SK-N-SH treated with all-trans-retinoic acid at 6 μM for 48 hours (cell line): ENCODE data around the gene SMTN.

Source experiments
- RARB ChIP-seq: fragments of 250-450 bp; sonication (Bioruptor Pico); IDR thresholded peaks from 2 replicates; pipeline ENCODE4 v1.8.0; 2021; ENCODE audit warnings: mild to moderate bottlenecking, moderate library complexity
- TCF4 ChIP-seq: fragments of 250-450 bp; sonication (Bioruptor Pico); IDR thresholded peaks from 2 replicates; pipeline ENCODE4 v1.8.0; 2021; ENCODE audit warnings: mild to moderate bottlenecking, moderate library complexity, borderline replicate concordance
- ZC3H10 ChIP-seq: fragments of 250-450 bp; sonication (Bioruptor Pico); IDR thresholded peaks from 2 replicates; pipeline ENCODE4 v1.5.1; 2021; ENCODE audit warnings: mild to moderate bottlenecking, moderate library complexity
- ZFP3 ChIP-seq: fragments of 250-450 bp; sonication (Bioruptor Pico); IDR thresholded peaks from 2 replicates; pipeline ENCODE4 v1.5.0; 2020; ENCODE audit warnings: mild to moderate bottlenecking, moderate library complexity
- ZNF8 ChIP-seq: fragments of 450-650 bp; formaldehyde crosslinking; IDR thresholded peaks from 2 replicates; pipeline ENCODE4 v1.5.0; 2020; ENCODE audit warnings: mild to moderate bottlenecking, moderate library complexity
- TF ChIP-seq, protein P1 (sequence below): fragments of 250-450 bp; sonication (Bioruptor Pico); IDR thresholded peaks from 2 replicates; pipeline ENCODE4 v1.8.0; 2020; ENCODE audit warnings: mild to moderate bottlenecking, moderate library complexity, borderline replicate concordance
- TF ChIP-seq, protein P2 (sequence below): fragments of 250-450 bp; sonication (Bioruptor Pico); IDR thresholded peaks from 2 replicates; pipeline ENCODE4 v1.5.0; 2020; ENCODE audit warnings: mild to moderate bottlenecking, moderate library complexity

DNA sequence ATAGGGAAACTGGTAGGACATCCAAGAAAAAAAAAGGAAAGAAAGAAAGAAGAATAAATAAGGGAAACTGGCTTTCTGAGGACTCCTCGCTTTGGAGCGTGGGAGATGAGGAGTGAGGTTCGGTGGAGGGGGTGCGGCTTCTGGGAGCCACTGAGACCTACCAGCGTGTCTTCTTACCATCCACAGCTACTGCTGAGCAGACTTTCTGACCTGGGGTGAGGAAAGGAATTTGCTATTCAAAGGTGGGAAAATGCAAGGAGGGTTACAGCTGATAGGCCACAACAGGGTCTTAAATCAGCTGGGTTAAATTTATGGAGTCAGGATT, 26.7 kb downstream of the SMTN start:
- TF ChIP-seq ZNF8 (CRISPR knock-in tag) (no peak), ZFP3 (no peak), RARB (CRISPR knock-in tag) (no peak), ZC3H10 (CRISPR knock-in tag) (no peak), TCF4 (CRISPR knock-in tag) (no peak)
- TF ChIP-seq, protein P1, sequence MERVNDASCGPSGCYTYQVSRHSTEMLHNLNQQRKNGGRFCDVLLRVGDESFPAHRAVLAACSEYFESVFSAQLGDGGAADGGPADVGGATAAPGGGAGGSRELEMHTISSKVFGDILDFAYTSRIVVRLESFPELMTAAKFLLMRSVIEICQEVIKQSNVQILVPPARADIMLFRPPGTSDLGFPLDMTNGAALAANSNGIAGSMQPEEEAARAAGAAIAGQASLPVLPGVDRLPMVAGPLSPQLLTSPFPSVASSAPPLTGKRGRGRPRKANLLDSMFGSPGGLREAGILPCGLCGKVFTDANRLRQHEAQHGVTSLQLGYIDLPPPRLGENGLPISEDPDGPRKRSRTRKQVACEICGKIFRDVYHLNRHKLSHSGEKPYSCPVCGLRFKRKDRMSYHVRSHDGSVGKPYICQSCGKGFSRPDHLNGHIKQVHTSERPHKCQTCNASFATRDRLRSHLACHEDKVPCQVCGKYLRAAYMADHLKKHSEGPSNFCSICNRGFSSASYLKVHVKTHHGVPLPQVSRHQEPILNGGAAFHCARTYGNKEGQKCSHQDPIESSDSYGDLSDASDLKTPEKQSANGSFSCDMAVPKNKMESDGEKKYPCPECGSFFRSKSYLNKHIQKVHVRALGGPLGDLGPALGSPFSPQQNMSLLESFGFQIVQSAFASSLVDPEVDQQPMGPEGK, result no peak
- TF ChIP-seq, protein P2, sequence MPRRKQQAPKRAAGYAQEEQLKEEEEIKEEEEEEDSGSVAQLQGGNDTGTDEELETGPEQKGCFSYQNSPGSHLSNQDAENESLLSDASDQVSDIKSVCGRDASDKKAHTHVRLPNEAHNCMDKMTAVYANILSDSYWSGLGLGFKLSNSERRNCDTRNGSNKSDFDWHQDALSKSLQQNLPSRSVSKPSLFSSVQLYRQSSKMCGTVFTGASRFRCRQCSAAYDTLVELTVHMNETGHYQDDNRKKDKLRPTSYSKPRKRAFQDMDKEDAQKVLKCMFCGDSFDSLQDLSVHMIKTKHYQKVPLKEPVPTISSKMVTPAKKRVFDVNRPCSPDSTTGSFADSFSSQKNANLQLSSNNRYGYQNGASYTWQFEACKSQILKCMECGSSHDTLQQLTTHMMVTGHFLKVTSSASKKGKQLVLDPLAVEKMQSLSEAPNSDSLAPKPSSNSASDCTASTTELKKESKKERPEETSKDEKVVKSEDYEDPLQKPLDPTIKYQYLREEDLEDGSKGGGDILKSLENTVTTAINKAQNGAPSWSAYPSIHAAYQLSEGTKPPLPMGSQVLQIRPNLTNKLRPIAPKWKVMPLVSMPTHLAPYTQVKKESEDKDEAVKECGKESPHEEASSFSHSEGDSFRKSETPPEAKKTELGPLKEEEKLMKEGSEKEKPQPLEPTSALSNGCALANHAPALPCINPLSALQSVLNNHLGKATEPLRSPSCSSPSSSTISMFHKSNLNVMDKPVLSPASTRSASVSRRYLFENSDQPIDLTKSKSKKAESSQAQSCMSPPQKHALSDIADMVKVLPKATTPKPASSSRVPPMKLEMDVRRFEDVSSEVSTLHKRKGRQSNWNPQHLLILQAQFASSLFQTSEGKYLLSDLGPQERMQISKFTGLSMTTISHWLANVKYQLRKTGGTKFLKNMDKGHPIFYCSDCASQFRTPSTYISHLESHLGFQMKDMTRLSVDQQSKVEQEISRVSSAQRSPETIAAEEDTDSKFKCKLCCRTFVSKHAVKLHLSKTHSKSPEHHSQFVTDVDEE, result no peak
